ENCODE results near the gene LAD1. TPM values are rescaled to one million over a fixed set of nuclear protein-coding genes. Genes with fewer than 3 reads are reported as not detected.

Gene LAD1
- polyA plus RNA-seq, 1 of the 3 experiments (the other 2 are of a cell fraction), result not detected

- no peaks in the 10 kb centered on the region for H3K79me2 ChIP-seq (ENCODE audit: insufficient read depth)
- H3K9ac ChIP-seq, result no peak overlapping the region; the same call in 1 of the 2 replicates
- H3F3A ChIP-seq (replicated peaks; ENCODE audit: insufficient read depth), result no peaks in the 10 kb centered on the region
- H3K27ac ChIP-seq (ENCODE audit: low read depth in 2 of 2, low read length in 1 of 2), result peak overlapping the region in 1 of 2 experiments; percentile 36; a peak in 1 of 4 replicates
- 79% methylated on average over 4 of the region's 4 CpGs for WGBS (ENCODE audit: low lambda C conversion rate)
- ChIA-PET CTCF (interaction anchor here (0.6 to 7.5 kb wide), 8 partner anchors 8 to 269 kb away, joined by 3 to 105 read pairs (median 9); no protein-coding TSS in a partner anchor), POLR2A (no interaction called here)
- H2AFZ ChIP-seq (ENCODE audit: low read depth), result 0 out of 2 replicates have a peak overlapping the region, but pooled peaks have one; percentile 20
- H3K9me3 ChIP-seq, result no peaks in the 10 kb centered on the region
- no peaks in the 10 kb centered on the region for H3K27me3 ChIP-seq (ENCODE audit: insufficient read depth)
- 0 out of 4 replicates have a peak overlapping the region, but pooled peaks of 1 of the 2 experiments have one; percentile 24 for H3K4me3 ChIP-seq (ENCODE audit: low read depth in 2 of 2, low read length in 1 of 2)
- H3K4me2 ChIP-seq, result peak overlapping the region; percentile 41
- no peaks in the 10 kb centered on the region for H4K20me1 ChIP-seq (ENCODE audit: insufficient read depth)
- no peak for DNase-seq
- H3K36me3 ChIP-seq (replicated peaks in 1 of 2; ENCODE audit: control insufficient read depth in 1 of 2, insufficient read depth in 2 of 2, low read length in 1 of 2), result no peaks in the 10 kb centered on the region
- no peaks in the 10 kb centered on the region for H3K9me2 ChIP-seq
- H3K4me1 ChIP-seq (ENCODE audit: control insufficient read depth in 1 of 2, insufficient read depth in 2 of 2, low read depth in 1 of 2, low read length in 1 of 2), result peaks cover 5 to 11% of the 10 kb centered on the region in 2 experiments; a peak in 3 of 4 replicates
- TF ChIP-seq JUND (IDR thresholded peaks at IDR 0.05) (peak; percentile 72; the same call in 1 of the 2 replicates), MAX (IDR thresholded peaks at IDR 0.05; ENCODE audit: low read depth) (peak; percentile 46), TCF12 (IDR thresholded peaks at IDR 0.05) (peak; percentile 80), CHD2 (IDR thresholded peaks at IDR 0.05; ENCODE audit: low read length, partially characterized antibody) (no peak), TEAD4 (IDR thresholded peaks at IDR 0.05; ENCODE audit: borderline replicate concordance, insufficient read depth) (peak; percentile 68; the same call in 1 of the 2 replicates), GABPA (IDR thresholded peaks at IDR 0.05; ENCODE audit: low read depth) (no peak), CTCF (IDR thresholded peaks at IDR 0.05) (no peak), FOSL2 (IDR thresholded peaks at IDR 0.05; ENCODE audit: borderline replicate concordance, low read depth) (peak; percentile 81; the same call in 1 of the 2 replicates), SIN3A (IDR thresholded peaks at IDR 0.05; ENCODE audit: borderline replicate concordance, low read depth, low read length) (0 out of 2 replicates have a peak, but pooled peaks have one; percentile 27), POLR2AphosphoS5 (IDR thresholded peaks at IDR 0.05; ENCODE audit: low read depth, low read length) (peak; percentile 49; the same call in 1 of the 2 replicates), PBX3 (IDR thresholded peaks at IDR 0.05) (peak; percentile 63), YY1 (IDR thresholded peaks at IDR 0.05; ENCODE audit: low read depth) (no peak), RCOR1 (IDR thresholded peaks at IDR 0.05; ENCODE audit: low read length) (no peak), ELF1 (IDR thresholded peaks at IDR 0.05) (no peak)
Observed at GRCh38 chr1:201383647-201384405, 15.3 kb downstream of the LAD1 start.

Data from SK-N-SH (cell line).